GM11168 (cell line): ENCODE results near the gene ANKRD20A1.
"Not testable (repeated sequence)": the region's sequence is repeated elsewhere in the genome, so short reads cannot be mapped to it uniquely, and the experiment has no call there.

ENCODE experiments used
- in situ Hi-C: fragments of 300-500 bp; cut with MboI; formaldehyde crosslinking; loops from one replicate; pipeline ENCODE4 v1.12.0; 2022; ENCODE audit warnings: low sequenced_read_pairs; ENCODE audit not compliant: unreplicated experiment

Gene ANKRD20A1

GRCh38 chr9:67858871-67859270 lies at the start of gene ANKRD20A1:
Gene ANKRD20A1 (plus strand): TSS chr9:67858931. CDS start chr9:67859427, 496 bp downstream.
- in situ Hi-C loops = not testable (repeated sequence)

- in situ Hi-C loops = not testable (repeated sequence)
These were observed 26.6 kb upstream of the ANKRD20A1 start for GRCh38 chr9:67832088-67832487.
